ENCODE data around the gene BHLHE23. TPM values are rescaled to one million over a fixed set of nuclear protein-coding genes. Genes with fewer than 3 reads are reported as not detected.
"Not testable (repeated sequence)": the region's sequence is repeated elsewhere in the genome, so short reads cannot be mapped to it uniquely, and the experiment has no call there.

Gene BHLHE23
- total RNA-seq, 1 experiment from 2014 or later, result not detected

DNA sequence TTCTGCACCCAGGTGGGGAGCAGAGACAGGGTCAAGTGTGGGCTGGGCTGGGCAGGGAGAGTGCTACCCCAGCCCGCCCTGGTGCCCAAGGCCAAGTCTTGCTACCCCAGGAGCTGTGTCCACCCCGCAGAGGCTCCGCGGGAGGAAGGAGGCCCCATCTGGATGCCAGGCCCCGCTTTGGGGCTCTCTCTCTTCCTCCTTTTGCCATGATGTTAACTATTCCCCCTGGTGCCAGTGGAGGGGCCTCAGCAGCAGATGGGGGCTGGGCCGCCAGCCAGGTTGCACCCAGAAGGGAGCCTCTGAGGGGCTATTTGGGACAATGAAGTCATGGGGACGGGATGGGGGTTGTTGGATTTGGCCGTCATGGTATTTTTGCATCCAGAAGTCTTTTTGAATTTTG lies 45.0 kb downstream of the BHLHE23 start:
- no peak for DNase-seq (ENCODE audit: low read depth)

DNA sequence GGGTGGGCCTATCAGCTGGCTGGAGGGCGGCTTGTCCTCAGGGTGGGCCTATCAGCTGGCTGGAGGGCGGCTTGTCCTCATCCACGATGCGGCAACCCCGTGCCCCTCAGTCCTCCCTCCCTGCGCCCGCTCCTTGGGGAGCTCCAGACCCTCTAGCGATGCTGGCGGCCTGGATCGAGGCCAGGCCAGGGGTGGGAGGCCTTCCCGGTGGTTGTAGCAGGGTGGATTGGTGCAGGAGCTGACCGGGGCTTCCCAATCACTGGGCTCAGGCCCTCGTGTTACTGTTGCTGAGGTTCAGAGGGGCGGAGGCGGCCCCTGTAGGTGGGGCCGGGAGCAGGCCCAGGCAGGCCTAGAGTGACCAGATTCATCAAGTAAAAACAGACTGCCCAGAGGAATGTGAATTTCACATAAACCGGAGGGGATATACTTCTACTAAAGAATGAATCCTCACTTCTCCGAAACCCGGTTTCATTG lies 45.4 kb downstream of the BHLHE23 start:
- no peak for DNase-seq (ENCODE audit: low read depth)

DNA sequence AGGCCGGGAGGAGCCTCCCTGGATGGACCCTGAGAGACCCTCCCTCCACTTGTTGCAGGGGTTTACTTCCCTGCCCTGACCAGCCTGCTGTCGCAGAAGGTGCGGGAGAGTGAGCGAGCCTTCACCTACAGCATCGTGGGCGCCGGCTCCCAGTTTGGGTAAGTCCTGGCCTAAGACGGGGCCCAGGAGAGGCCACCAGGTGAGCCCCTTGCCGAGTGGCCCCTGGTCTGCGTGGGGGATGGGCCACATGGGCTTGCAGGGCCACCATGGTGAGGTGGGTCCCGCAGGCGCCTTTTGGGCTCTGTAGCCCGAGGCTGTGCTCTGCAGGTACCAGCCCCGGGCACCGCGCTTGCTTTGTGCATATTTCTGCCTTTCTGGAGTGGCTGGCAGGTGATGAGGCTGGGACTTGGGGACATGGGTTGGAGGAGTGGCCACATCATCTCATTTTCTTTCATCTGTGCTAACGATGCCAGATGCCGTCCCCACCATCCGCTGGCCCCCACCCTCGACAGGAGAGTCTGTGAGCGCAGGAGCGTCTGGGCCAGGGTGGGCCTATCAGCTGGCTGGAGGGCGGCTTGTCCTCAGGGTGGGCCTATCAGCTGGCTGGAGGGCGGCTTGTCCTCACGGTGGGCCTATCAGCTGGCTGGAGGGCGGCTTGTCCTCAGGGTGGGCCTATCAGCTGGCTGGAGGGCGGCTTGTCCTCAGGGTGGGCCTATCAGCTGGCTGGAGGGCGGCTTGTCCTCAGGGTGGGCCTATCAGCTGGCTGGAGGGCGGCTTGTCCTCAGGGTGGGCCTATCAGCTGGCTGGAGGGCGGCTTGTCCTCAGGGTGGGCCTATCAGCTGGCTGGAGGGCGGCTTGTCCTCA lies 46.1 kb downstream of the BHLHE23 start:
- not testable (repeated sequence) for DNase-seq (ENCODE audit: low read depth)

DNA sequence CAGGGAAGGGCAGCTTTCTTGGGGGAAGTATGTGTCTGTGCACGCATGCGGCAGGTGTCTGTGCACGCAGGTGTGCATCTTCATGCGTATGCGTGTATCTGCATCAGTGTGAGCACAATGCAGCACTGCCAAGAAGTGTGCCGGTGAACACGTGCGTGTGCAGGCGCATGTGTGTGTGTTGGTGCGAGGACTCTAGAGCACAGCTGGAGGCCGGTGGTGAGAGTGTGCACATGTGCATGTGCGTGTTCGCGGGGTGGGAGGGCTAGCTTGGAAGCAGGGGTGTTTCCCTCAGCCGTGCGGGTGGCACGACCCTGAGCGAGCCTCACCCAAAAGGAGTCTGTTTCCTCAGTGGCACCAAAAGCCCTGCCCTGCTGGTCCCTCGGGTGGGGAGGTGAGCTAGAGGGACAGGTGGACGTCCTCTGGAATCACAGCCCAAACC lies 46.7 kb downstream of the BHLHE23 start:
- no peak for DNase-seq (ENCODE audit: low read depth)

DNA sequence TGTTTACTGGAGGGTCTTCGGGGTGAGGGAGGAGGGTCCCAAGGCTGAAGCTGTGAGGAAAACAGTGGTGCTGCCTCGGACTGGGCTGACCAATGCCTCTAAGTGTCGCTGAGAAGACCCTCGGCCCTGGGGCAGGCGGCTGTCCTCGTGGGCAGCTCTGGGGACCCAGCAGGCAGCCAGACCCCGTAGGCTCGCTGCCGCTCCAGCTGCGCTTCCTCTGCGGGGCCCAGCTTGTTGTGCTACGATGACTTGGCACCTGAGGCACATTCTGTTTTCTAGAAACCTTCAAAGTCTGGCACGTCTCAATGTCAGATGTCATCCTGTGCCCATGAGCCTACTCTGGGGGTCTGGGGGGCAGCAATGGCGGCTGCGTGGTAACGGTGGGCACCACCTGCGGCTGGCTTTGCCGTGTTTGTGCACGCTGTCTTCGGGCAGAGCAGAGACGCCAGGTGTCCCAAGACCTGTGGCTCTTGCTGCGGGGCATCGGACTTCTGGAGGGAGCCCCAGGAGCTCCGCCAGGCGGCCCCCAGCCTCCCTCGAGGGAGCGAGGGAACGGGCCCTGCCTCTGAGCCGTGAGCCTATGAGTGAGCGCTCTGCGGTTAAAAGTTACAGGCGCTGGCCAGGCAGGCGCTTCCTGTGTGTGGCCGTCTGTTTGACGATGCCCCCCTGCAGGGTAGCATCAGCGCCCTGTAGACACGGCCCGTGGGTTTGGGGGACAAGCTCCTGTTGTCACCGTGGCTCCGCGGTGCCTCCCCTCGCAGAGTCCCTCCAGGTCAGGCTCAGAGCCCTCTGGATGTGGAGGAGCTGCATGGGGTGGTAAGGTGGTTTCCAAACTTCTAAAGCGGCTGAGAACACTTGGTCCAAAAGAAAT lies 47.4 kb downstream of the BHLHE23 start:
- DNase-seq (ENCODE audit: low read depth), result no peak

DNA sequence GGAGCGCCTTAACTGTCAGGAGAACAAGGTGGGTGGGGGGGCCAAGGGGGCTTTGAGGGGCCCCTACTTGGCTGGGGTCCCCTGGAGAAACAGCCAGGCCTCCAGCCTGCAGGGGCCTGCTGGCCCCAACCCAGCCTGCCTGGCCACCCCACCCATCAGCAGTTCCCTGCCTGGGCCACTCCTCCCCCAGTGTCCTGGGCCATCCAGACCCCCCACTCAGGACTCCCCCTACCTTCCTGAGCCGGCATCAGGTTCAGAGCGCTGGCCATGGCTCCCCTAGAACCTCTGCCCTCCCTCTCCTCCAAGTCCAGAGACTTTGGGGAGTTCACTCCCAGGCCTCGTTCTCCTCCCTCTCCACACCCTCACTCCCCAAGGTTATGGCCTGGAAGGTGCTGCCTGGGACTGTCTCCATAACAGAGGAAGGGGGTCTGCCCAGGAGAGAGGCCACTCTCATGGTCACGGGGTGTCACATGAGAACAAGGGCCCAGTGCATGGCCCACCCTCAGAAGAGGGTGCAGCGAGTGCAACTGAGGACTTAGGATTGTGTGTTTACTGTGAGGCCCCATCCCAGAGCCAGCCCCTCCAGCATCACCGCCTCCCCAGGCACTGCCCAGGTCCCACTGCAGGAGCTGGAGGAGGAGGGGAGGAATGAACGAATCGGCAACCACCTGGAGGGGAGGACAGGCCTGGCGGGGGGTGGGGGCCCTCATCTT lies 48.2 kb downstream of the BHLHE23 start:
- DNase-seq (ENCODE audit: low read depth), result no peak

DNA sequence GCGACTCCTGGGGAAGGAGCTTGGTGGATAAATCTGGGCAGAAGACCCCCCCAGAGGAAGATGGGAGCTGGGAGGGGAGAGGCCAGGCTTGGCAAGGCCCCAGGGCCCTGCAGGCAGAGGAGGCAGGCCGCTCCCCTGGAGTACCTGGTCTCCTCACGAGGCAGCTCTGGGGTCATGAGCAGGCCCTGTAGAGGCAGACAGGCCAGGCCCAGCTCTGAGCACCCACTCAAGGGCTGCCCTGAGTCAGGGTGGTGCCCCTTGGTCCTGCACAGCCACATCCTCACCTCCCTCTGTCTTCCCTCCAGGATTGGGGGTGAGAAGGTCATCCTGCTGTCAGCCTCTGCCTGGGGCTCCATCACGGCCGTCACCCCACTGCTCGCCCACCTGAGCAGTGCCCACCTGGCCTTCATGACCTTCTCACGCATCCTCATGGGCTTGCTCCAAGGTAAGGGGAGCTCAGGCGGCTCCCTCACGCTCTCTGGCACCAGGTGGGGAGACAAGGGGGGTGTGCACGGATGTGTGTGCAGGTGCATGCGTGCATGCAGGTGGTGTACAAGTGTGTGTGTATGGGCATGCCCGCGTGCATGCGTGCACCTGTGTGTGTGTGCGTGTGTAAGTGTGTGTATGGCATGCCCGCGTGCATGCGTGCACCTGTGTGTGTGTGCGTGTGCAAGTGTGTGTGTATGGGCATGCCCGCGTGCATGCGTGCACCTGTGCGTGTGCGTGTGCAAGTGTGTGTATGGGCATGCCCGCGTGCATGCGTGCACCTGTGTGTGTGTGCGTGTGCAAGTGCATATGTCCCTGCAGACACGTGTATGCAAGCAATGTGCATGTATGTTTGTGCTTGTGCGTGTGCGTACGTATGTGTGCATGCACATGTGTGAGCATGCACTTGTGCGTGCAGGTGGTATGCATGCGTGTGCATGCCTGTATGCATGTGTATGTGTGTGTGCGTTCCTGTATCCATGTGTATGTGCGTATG lies 49.3 kb downstream of the BHLHE23 start:
- DNase-seq (ENCODE audit: low read depth), result no peak

DNA sequence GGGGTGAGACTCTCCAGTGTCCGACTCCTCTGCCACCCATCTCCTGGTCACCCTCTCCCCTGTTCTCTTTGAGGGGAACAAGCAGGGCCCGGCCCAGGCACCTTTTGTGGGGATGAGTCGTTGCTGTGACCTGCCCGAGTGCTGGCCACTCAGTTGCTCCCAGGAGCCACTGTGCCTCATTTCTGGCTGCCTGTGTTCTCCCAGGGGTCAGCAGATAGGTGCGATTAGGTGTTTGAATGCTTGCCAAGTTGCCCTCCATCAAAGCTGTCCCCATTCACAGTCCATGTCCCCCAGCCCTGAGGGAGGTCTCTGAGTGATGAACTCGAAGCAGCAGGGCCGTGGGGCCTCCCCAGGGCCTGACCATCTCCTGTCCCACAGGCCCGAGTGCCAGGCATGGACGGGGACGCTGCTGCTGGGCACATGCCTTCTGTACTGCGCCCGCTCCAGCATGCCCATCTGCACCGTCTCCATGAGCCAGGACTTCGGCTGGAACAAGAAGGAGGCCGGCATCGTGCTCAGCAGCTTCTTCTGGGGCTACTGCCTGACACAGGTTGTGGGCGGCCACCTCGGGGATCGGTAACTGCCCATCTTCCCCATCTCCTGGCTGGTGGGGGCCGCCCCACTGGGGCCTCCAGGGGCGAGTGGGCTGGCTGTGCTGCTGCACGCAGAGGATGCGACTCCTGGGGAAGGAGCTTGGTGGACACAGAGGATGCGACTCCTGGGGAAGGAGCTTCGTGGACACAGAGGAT lies 50.2 kb downstream of the BHLHE23 start:
- DNase-seq (ENCODE audit: low read depth), result no peak

Other genes with a start within 250 kb of the BHLHE23 start
- 22.4 and 27.1 TPM in 2 replicates for gene MRGBP, start 210.5 kb downstream of the BHLHE23 start, total RNA-seq (2014; rRNA removed; shearing (Covaris generic))
- gene OGFR, start 202.1 kb downstream of the BHLHE23 start, total RNA-seq (2014; rRNA removed; shearing (Covaris generic)), result 44.2 and 55.0 TPM in 2 replicates
- 0.97 and 6.1 TPM in 2 replicates for gene COL9A3, start 189.9 kb downstream of the BHLHE23 start, total RNA-seq (2014; rRNA removed; shearing (Covaris generic))
- gene TCFL5, start 145.1 kb downstream of the BHLHE23 start, total RNA-seq (2014; rRNA removed; shearing (Covaris generic)), result 11.7 and 12.6 TPM in 2 replicates
- gene DIDO1, start 80.5 kb downstream of the BHLHE23 start, total RNA-seq (2014; rRNA removed; shearing (Covaris generic)), result 20.6 and 21.4 TPM in 2 replicates
- 23.1 and 25.3 TPM in 2 replicates for gene GID8, start 68.8 kb downstream of the BHLHE23 start, total RNA-seq (2014; rRNA removed; shearing (Covaris generic))
- 0.33 and 0.91 TPM in 2 replicates for gene SLC17A9, start 54.3 kb downstream of the BHLHE23 start, total RNA-seq (2014; rRNA removed; shearing (Covaris generic))
- gene YTHDF1, start 209.2 kb upstream of the BHLHE23 start, total RNA-seq (2014; rRNA removed; shearing (Covaris generic)), result 14.4 and 22.5 TPM in 2 replicates
- 0.51 and 1.7 TPM in 2 replicates for gene BIRC7, start 228.9 kb upstream of the BHLHE23 start, total RNA-seq (2014; rRNA removed; shearing (Covaris generic))
- gene NKAIN4, start 247.5 kb upstream of the BHLHE23 start, total RNA-seq (2014; rRNA removed; shearing (Covaris generic)), result 10.6 and 12.9 TPM in 2 replicates